ENCODE measurements around the gene MED23. TPM values are rescaled to one million over a fixed set of nuclear protein-coding genes. Genes with fewer than 3 reads are reported as not detected.

Gene MED23
- total and polyA plus RNA-seq, 9 of the 15 experiments (the other 6 are each of a cell fraction or from before 2014, with no cell fraction given): 13.7 to 61.2 (median 27.2) TPM

GRCh38 chr6:131627724-131628682 is at the start of gene MED23 (continued):
- peak; percentile 64 for TF ChIP-seq PRDM10 (IDR thresholded peaks at IDR 0.05; ENCODE audit: partially characterized antibody)
- TF ChIP-seq ZNF41 (CRISPR knock-in tag; conservative IDR thresholded peaks at IDR 0.05): peak; percentile 57; the same call in 1 of the 2 replicates
- no peak for TF ChIP-seq WHSC1 (IDR thresholded peaks at IDR 0.05; ENCODE audit: low read length)
- no peak for TF ChIP-seq ZNF277 (CRISPR knock-in tag; IDR thresholded peaks at IDR 0.05; ENCODE audit: borderline replicate concordance)
- peak; percentile 75 for TF ChIP-seq GMEB1 (CRISPR knock-in tag; IDR thresholded peaks at IDR 0.05)
- peak; percentile 97 for TF ChIP-seq DIDO1 (tag; IDR thresholded peaks at IDR 0.05; ENCODE audit: low read depth)
- TF ChIP-seq PHF21A (IDR thresholded peaks at IDR 0.05; ENCODE audit: borderline replicate concordance, low read depth): peak; percentile 88
- TF ChIP-seq ZBTB1 (CRISPR knock-in tag; IDR thresholded peaks at IDR 0.05; ENCODE audit: borderline replicate concordance, low read depth): peak; percentile 94
- TF ChIP-seq ZBTB26 (CRISPR knock-in tag; IDR thresholded peaks at IDR 0.05): no peak
- TF ChIP-seq KDM4B (IDR thresholded peaks at IDR 0.05; ENCODE audit: borderline replicate concordance in 2 of 2, low read depth in 1 of 2): peak in 1 of 2 experiments; percentile 99; a peak in 2 of 4 replicates
- TF ChIP-seq ZNF263 (CRISPR knock-in tag; IDR thresholded peaks at IDR 0.05; ENCODE audit: borderline replicate concordance): 0 out of 2 replicates have a peak, but pooled peaks have one; percentile 36
- no peak for TF ChIP-seq SRSF3 (IDR thresholded peaks at IDR 0.05; ENCODE audit: insufficient read depth, low read length)
- peak; percentile 94; the same call in 1 of the 2 replicates for TF ChIP-seq MTA3 (IDR thresholded peaks at IDR 0.05; ENCODE audit: borderline replicate concordance)
- no peak for TF ChIP-seq ASH1L (IDR thresholded peaks at IDR 0.05; ENCODE audit: borderline replicate concordance, low read depth, partially characterized antibody)
- peak in 1 of 2 experiments; percentile 100; a peak in 2 of 4 replicates for TF ChIP-seq TRIM24 (IDR thresholded peaks at IDR 0.05)
- no peak for TF ChIP-seq FOS (IDR thresholded peaks at IDR 0.05; ENCODE audit: extremely low read depth, insufficient read length)
- TF ChIP-seq ZNF175 (CRISPR knock-in tag; IDR thresholded peaks at IDR 0.05; ENCODE audit: low read depth): peak; percentile 69; the same call in 1 of the 2 replicates
- TF ChIP-seq ZNF778 (CRISPR knock-in tag; IDR thresholded peaks at IDR 0.05): no peak
- TF ChIP-seq C11orf30 (IDR thresholded peaks at IDR 0.05; ENCODE audit: low read depth): peak; percentile 99
